ENCODE results near the gene CTAGE1.

Gene CTAGE1, protein sequence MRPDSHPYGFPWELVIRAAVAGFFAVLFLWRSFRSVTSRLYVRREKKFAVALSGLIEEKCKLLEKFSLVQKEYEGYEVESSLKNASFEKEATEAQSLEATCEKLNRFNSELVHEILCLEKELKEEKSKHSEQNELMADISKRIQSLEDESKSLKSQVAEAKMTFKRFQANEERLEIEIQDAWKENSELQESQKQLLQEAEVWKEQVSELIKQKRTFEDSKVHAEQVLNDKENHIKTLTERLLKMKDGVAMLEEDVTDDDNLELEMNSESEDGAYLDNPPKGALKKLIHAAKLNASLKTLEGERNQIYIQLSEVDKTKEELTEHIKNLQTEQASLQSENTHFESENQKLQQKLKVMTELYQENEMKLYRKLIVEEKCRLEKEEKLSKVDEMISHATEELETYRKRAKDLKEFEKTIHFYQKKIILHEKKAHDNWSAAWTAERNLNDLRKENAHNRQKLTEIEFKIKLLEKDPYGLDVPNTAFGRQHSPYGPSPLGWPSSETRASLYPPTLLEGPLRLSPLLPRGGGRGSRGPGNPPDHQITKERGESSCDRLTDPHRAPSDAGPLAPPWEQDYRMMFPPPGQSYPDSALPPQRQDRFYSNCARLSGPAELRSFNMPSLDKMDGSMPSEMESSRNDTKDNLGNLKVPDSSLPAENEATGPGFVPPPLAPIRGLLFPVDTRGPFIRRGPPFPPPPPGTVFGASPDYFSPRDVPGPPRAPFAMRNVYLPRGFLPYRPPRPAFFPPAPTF

DNA sequence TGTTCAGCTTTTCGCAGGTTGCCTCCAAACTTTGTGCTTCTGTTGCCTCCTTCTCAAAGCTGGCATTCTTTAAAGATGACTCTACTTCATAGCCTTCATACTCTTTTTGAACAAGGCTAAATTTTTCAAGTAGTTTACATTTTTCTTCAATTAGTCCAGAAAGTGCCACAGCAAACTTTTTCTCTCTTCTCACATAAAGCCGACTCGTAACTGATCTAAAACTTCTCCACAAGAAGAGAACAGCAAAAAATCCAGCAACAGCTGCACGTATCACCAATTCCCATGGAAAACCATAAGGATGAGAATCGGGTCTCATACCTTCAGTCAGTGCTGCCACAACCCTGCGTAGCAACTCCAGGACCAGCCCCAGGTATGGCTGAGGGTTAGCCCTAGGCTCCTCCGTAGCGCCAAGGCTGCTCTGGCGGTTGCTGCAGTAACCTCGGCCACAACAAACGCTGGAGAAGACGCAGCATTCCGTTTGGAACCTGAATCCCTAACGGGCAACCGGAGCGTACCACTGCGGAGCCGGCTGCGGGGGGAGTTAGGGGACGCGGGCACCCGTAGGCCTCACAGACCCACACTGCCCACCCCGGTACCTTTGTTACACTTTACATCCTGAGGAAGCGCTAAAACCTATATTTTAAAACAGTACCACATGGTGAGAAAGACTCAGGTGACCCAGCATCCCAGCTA is at the start of gene CTAGE1:
Gene CTAGE1 (minus strand): TSS at position 420 of the 693 bp plus-strand sequence. CDS start 104 bp downstream, at position 316.
- H3K27ac ChIP-seq, result no peak within 1 kb of the TSS
- no peaks in the 10 kb centered on the region for H3K36me3 ChIP-seq
- peaks cover 3% of the 10 kb centered on the region for H3K9me3 ChIP-seq (ENCODE audit: severe bottlenecking)
- H3K27me3 ChIP-seq (ENCODE audit: insufficient read depth, low read depth, severe bottlenecking), result peaks cover 53% of the 10 kb centered on the region
- no peak within 1 kb of the TSS for H3K4me3 ChIP-seq (ENCODE audit: low read depth, low read length)
- no peak for DNase-seq
- TF ChIP-seq, protein P1, sequence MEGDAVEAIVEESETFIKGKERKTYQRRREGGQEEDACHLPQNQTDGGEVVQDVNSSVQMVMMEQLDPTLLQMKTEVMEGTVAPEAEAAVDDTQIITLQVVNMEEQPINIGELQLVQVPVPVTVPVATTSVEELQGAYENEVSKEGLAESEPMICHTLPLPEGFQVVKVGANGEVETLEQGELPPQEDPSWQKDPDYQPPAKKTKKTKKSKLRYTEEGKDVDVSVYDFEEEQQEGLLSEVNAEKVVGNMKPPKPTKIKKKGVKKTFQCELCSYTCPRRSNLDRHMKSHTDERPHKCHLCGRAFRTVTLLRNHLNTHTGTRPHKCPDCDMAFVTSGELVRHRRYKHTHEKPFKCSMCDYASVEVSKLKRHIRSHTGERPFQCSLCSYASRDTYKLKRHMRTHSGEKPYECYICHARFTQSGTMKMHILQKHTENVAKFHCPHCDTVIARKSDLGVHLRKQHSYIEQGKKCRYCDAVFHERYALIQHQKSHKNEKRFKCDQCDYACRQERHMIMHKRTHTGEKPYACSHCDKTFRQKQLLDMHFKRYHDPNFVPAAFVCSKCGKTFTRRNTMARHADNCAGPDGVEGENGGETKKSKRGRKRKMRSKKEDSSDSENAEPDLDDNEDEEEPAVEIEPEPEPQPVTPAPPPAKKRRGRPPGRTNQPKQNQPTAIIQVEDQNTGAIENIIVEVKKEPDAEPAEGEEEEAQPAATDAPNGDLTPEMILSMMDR (IDR thresholded peaks at IDR 0.05; ENCODE audit: low read depth, low read length), result no peak

DNA sequence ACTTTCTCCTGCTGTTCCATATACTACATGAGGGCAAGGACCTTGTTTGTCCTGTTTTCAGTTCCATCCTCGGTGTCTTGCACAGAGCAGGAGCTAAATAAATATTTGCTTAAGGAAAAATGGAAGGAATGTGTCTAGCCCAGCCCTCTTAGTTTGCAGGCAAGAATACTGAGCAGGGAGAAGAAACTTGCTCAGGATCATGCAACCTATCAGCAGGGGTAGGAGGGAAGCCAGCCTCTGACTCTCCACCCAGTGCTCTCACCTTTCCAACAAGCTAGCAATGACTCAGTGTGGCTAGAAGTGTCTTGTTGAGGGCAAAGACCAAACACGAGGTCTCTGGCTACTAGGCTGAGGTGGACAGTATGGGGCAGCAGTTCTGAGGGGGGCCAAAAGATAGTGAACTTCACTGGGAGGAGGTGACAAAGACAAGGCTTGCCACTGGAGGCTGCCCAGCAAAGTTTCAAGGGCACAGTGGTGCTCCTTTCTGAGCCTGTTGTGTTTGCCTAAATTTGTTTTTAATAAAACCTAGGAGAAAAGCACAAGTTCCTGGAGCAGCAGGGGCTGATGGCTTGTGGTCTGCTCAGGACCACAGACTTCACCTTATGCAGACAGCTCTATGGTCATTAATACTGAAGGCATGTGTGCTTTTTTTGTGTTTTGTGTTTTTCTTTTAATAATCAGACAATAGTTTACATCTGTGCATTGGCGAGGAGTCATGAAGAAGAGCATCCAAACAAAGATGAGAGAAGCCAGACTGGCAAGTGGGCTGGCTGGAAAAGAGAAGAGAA is 49.1 kb upstream of the CTAGE1 start:
- DNase-seq, result no peak
- Histone ChIP-seq H3K27ac (no peak overlapping the region), H3K27me3 (ENCODE audit: insufficient read depth, low read depth, severe bottlenecking) (peaks cover 80% of the 10 kb centered on the region), H3K9me3 (ENCODE audit: severe bottlenecking) (no peaks in the 10 kb centered on the region), H3K36me3 (no peaks in the 10 kb centered on the region), H3K4me3 (ENCODE audit: low read depth, low read length) (no peak overlapping the region)
- TF ChIP-seq, protein P1 (IDR thresholded peaks at IDR 0.05; ENCODE audit: low read depth, low read length), result no peak

DNA sequence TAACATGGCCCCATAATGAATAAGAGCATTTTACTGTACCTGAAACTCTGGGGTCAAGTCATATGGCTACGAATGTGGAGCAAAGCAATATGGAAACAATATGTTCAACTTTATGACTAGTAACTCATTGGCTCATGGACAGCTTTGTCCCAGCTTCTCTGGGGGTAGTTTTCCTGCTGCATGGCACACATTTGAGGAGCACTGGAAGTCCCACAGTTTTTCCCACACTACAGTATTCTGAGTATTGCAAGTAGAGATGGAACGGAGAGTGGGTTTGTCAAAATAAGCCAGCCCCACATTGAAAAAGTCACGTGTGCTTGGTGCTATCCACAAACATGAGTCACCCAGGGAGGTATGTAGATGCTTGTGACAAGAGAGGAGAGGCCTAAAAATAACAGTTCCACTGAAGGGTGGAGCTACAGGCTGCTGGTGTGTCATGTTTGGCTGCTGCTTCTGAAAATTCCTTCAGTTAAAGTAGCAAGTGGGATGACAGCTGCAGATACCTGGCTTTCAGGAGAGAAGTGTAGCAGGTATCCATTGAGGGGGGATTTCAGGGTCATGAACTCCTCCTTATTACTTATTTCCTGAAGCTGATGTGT is 48.2 kb upstream of the CTAGE1 start:
- no peak for DNase-seq
- Histone ChIP-seq H3K27me3 (ENCODE audit: insufficient read depth, low read depth, severe bottlenecking) (peaks cover 80% of the 10 kb centered on the region), H3K27ac (no peak overlapping the region), H3K4me3 (ENCODE audit: low read depth, low read length) (no peak overlapping the region), H3K9me3 (ENCODE audit: severe bottlenecking) (no peaks in the 10 kb centered on the region), H3K36me3 (no peaks in the 10 kb centered on the region)
- TF ChIP-seq, protein P1 (IDR thresholded peaks at IDR 0.05; ENCODE audit: low read depth, low read length), result no peak

DNA sequence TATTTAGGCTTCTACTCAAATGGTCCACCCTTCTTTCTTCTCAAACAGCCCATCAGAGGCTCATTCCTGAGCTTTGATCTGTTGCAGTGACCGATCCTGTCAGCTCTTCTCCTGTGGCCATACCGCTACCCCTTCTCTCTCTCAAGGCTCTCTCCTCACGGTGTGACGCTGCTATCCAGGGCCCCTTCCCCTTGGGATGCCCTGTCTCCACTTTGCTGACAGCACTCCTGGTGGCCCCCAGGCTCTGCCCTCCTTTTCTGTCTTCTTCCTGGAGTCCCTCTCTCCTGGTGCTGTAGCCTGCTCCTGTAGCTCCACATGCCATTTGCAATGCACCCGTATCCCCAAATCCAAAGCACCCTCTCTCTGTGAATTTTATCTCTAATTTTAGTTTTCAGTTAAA is 45.4 kb upstream of the CTAGE1 start:
- DNase-seq, result no peak
- Histone ChIP-seq H3K36me3 (no peaks in the 10 kb centered on the region), H3K9me3 (ENCODE audit: severe bottlenecking) (no peaks in the 10 kb centered on the region), H3K4me3 (ENCODE audit: low read depth, low read length) (no peak overlapping the region), H3K27me3 (ENCODE audit: insufficient read depth, low read depth, severe bottlenecking) (peaks cover 76% of the 10 kb centered on the region), H3K27ac (no peak overlapping the region)
- TF ChIP-seq, protein P1 (IDR thresholded peaks at IDR 0.05; ENCODE audit: low read depth, low read length), result no peak

DNA sequence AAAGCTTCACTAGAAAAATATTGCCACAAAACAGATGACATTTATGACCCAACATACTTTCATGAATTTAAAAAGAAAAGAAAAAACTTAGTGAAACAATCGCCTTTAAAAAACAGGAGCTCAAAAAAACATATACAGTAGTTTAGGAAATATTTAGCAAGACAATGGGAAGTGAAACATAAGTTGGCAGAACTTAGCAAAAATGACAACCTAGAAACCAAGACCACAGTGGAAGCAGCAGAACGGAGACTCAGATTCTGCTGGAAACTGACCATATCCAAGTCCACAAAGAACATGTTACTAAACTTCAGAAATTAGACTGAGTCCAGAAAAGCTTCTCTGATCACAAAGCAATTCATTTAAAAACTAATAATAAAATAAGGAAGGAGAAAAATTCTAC is 41.8 kb upstream of the CTAGE1 start:
- TF ChIP-seq, protein P1 (IDR thresholded peaks at IDR 0.05; ENCODE audit: low read depth, low read length), result no peak
- Histone ChIP-seq H3K27me3 (ENCODE audit: insufficient read depth, low read depth, severe bottlenecking) (peaks cover 76% of the 10 kb centered on the region), H3K9me3 (ENCODE audit: severe bottlenecking) (no peaks in the 10 kb centered on the region)

More for the DNA sequence above, 41.8 kb upstream of the CTAGE1 start:
- no peak for DNase-seq
- H3K27ac ChIP-seq, result no peak overlapping the region
- no peak overlapping the region for H3K4me3 ChIP-seq (ENCODE audit: low read depth, low read length)
- H3K36me3 ChIP-seq, result no peaks in the 10 kb centered on the region
